ENCODE measurements around the gene CSNK1G3. TPM values are rescaled to one million over a fixed set of nuclear protein-coding genes. Genes with fewer than 3 reads are reported as not detected.
A peak's percentile ranks its signal among the peaks of the same experiment; 100 is the strongest.
"Not testable (repeated sequence)": the region's sequence is repeated elsewhere in the genome, so short reads cannot be mapped to it uniquely, and the experiment has no call there.

Gene CSNK1G3
- total RNA-seq, 1 donor from 2014 or later, result 28.4 TPM

DNA sequence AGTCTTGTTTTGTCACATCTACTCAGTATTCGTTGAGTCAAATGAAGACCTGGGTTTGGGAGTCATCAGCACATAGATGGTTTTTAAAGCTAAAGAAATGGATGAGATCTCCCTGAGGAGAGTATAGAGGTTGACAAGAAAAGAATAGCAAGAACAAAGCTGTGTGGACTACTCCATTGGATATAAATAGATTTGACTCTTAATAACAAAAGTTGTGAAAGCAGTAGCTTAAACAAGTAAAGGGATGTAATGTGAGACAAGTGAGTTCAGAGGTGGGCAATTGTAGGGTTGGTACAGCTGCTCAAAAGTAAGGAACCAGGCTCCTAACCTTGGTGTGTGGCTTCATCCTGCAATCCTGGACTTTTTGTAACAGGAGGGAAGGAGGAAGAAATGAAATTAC is 49.3 kb downstream of the CSNK1G3 start:
- ATAC-seq, result no peak

GRCh38 chr5:123571927-123572326 is 60.0 kb downstream of the CSNK1G3 start:
- no peak for ATAC-seq

GRCh38 chr5:123578390-123578789 is 66.4 kb downstream of the CSNK1G3 start:
- no peak for ATAC-seq

DNA sequence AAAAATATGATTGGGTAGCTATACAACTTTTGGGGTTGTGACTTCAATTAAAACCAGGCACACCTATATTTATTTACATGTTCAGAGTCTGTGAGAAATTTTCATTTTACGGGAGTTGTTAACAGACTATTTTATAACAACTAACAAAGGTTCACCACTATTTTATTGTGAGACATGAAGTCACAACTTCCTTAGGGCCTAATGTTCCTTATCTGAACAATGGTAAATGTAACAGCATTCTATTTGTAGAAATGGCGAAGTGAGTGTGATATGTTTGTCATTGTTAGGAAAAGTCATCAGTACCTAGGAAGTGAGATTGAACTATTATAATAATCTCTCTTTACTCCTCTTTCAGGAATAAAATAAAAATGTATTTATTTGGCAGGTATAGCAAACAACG is 67.4 kb downstream of the CSNK1G3 start:
- no peak for ATAC-seq

DNA sequence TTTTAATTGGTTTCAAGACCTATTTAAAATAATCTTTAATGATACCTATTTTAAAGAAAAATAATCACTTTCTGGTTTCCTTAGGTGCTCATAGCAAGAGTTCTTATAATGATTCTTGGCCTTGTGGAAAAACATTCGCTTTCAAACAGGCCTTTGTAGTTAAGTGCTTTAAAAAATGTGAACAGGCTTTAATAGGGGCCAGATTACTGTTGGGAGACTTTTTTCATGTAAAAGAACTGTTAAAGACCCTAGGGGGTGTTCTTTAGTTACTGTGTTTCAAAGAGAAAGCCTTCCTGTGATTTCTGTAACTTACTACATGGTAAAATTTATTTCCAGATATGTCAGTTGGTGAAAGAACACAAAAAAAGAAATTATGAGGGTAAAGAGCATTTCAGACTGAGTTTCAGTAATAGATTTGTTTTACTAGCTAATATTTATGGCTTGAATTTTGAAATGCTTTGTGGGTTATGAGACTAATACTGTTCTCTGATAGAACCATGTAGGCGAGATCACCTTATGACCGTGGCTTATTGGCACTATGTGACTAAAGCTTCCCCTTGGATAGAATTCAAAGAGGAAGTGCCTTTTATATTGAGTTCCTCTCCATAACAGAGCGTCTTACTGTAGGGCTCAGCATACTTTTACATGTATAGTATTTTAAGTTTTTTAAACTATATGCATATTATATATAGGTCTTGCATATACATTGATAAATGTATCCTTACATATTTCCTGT is 70.7 kb downstream of the CSNK1G3 start:
- peak; percentile 66 for ATAC-seq

GRCh38 chr5:123585871-123586270 is 73.9 kb downstream of the CSNK1G3 start:
- ATAC-seq, result peak; percentile 13

GRCh38 chr5:123594434-123594833 is 82.5 kb downstream of the CSNK1G3 start:
- no peak for ATAC-seq

DNA sequence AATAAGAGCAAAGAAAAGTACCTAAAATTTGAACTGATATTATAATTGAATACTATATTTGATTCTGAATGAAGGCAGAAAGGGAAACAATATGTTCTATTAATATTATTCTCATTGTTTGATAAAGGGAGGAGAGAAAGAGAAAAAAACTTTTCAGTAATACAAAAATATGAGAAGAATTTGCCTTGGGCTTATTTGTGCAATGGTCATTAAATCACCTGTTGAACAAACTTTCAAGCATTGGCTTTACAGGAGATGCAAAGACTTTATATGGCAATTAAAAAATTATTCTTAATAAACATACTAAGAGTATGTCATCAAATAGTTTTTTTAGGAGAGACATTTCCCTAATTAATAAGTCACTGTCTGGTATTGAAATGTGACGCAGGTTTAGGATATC is 85.0 kb downstream of the CSNK1G3 start:
- no peak for ATAC-seq

GRCh38 chr5:123598028-123598689 is 86.2 kb downstream of the CSNK1G3 start:
- ATAC-seq, result no peak

- no peak for ATAC-seq
Measured at GRCh38 chr5:123599171-123599570, 87.2 kb downstream of the CSNK1G3 start.

DNA sequence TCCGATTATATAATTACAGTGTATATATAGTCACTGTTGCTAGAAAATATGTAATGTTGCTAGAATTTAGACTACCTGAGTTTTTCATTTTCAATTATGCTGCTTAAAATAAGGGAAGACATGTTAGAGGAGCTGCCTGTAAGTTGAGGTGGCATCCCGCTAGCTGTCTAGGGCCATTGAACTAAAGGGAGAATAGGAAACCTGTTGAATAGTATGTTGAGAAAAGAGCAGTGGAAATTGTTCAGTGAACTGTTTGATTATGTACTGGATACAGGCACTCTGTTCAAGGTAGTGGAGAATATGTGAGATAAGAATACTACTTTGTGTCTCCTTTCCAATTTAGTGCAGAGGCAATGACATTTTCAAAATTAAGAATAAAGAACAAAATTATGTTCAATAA is 89.6 kb downstream of the CSNK1G3 start:
- no peak for ATAC-seq

DNA sequence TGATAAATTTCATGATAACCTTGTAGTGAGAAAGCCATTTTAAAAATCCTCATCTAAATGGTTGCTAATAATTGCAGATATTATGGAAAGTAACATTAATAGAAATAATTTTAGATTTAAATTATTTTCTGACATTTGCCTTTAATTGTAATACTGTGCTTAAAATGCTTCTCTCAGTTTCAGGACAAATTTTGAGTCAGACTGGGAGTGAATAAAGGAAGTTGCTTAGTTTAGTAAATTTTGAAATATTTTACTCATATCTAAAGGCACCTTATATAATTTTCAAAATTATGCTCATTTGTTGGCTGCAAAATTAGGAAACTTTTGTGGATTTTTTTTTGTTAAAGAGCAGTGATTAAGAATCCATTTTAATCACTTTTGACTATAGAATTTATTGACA is 93.8 kb downstream of the CSNK1G3 start:
- ATAC-seq, result no peak

DNA sequence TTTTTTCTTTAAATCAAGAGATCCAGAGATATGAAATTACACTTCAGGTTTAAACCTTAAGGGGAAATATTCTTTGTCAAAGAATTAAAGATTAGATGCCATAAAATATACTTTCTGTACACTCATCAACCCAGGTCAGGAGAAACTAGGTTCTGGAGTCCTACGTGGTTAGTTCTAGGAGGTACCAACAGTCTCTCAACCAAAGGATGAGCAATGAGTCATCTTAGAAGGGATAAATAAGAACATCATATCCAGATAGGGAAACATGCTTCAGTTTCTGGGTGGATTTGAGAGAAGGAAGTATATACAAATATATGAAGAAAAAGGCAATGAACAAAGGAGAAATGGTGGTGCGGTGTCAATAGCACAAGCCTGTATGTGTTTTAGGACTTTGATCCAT is 98.2 kb downstream of the CSNK1G3 start:
- ATAC-seq, result no peak

GRCh38 chr5:123610665-123611405 is 98.9 kb downstream of the CSNK1G3 start:
- ATAC-seq, result peak; percentile 52

- ATAC-seq, result no peak
Measured at GRCh38 chr5:123611406-123611709, 99.4 kb downstream of the CSNK1G3 start.

GRCh38 chr5:123617561-123617960 is 105.6 kb downstream of the CSNK1G3 start:
- ATAC-seq, result no peak

GRCh38 chr5:123626051-123626450 is 114.1 kb downstream of the CSNK1G3 start:
- ATAC-seq, result no peak

DNA sequence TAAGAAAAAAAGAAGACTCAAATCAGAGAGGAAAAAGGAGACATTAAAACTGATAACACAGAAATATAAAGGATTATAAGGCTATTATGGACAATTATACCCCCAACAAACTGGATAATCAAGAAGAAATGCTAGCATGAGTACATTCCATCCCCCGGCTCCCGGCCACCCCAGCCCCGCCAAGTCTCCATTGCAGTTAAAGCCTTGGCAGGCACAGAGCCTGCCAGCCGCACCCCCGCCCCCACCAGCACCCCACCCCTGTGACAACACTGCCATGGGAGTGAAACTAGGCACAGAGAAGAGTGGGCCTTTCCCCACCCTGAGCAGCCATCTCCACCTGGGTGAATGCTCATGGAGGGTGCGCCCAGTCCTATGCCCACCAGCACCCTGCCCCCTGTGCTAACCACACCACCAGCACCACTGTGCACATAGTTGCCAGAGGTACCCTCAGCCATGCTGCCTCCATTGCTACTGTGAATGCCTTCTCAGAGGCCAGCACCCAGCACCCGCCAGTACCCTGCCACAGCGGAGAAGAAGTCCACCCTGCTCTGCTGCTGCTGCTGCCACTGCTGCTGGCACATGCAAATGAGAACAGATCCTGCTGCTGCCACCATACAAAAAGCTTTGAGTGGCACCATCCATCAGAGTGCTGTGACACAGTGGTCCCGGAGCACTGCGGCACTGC is 117.0 kb downstream of the CSNK1G3 start:
- no peak for ATAC-seq

GRCh38 chr5:123636006-123636405 is 124.0 kb downstream of the CSNK1G3 start:
- no peak for ATAC-seq

GRCh38 chr5:123637028-123637427 is 125.1 kb downstream of the CSNK1G3 start:
- not testable (repeated sequence) for ATAC-seq

GRCh38 chr5:123639244-123639643 is 127.3 kb downstream of the CSNK1G3 start:
- ATAC-seq, result no peak

DNA sequence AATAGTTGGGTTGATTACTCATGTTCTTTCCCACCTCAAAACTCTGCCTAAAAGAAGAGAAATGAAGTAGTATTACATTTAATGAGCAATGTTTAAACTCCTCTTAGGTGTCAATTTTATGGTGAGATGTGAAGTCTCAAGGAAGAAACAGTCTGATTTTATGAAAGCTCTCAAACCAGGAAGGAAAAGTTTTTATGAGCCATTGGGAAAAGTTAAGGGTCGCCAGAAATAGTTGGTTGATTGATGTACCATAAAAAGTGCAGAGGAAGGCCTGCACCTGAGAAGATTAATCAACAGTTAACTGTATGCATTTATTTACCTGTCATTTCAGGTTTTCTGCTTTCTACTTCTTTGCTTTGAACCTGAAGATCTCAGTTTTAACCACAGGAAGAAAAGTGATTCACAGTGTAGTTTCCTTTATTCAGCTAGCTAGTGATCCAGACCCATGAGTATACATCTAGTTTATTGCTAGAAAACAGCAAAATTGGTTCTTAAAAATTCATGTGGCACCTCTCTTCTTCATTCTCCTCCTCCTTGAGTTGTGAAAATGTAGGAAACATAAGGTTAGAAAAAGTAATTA is 133.1 kb downstream of the CSNK1G3 start:
- ATAC-seq, result no peak

GRCh38 chr5:123647066-123647465 is 135.1 kb downstream of the CSNK1G3 start:
- no peak for ATAC-seq

Data from esophagus mucosa (tissue), 1 donor.